GM12878 (cell line): ENCODE measurements around the gene AKAP13. TPM values are rescaled to one million over a fixed set of nuclear protein-coding genes. Genes with fewer than 3 reads are reported as not detected.

ENCODE experiments used
- ATAC-seq: fragments of 200-7000 bp; cut with Tn5 transposase; 3 replicates; pipeline ENCODE4 v1.9.1; 2020; ENCODE audit warnings: mild to moderate bottlenecking, moderate library complexity
- BruUV-seq: library from RNA; stranded (reverse); fragments of 400-500 nt; replicated peaks from 2 replicates; lab custom pipeline; 2021; lab: Mats Ljungman, UMichigan
- CTCF ChIA-PET: fragments of 300-600 bp; sonication (Branson Sonifier 250); formaldehyde crosslinking; extraction: SDS; loops from one replicate; lab custom pipeline; 2021; ENCODE audit warnings: inconsistent platforms; lab: Yijun Ruan, JAX
- POLR2A ChIA-PET: fragments of 350-600 bp; formaldehyde crosslinking; extraction: SDS; loops from one replicate; lab custom pipeline; 2021; ENCODE audit warnings: inconsistent platforms; lab: Charles Lee
- RAD21 ChIA-PET: fragments of 300-600 bp; sonication (Branson Sonifier 250); formaldehyde crosslinking; loops from one replicate; lab custom pipeline; 2023; ENCODE audit warnings: antibody characterized with exemption; ENCODE audit not compliant: unreplicated experiment; lab: Charles Lee
- SMC1A ChIA-PET: fragments of 300-600 bp; sonication (Branson Sonifier 250); formaldehyde crosslinking; loops from one replicate; lab custom pipeline; 2023; ENCODE audit not compliant: unreplicated experiment, uncharacterized antibody; lab: Charles Lee
- DNase-seq: peaks from one replicate; pipeline ENCODE4 v3.0.0-alpha.2; 2011; ENCODE audit warnings: low read depth, low spot score
- FAIRE-seq: peaks from 3 replicates; lab custom pipeline; 2011; peaks lifted over from hg19 to GRCh38; lab: Jason Lieb, UNC
- H2AFZ ChIP-seq: 2 replicates; pipeline ENCODE4 v1.6.0; 2011; ENCODE audit warnings: low read depth, low read length, control low read depth; ENCODE audit not compliant: control insufficient read depth
- H3K27ac ChIP-seq: 2 replicates; pipeline ENCODE4 v1.5.1; 2011; ENCODE audit warnings: control low read depth; ENCODE audit not compliant: control insufficient read depth, insufficient read depth
- H3K27me3 ChIP-seq, 2 experiments: replicated peaks in 1 of 2; 2 replicates each; pipeline versions ENCODE4 v1.6.0 to v1.6.1; 2011; ENCODE audit warnings: low read length in 1 of 2; ENCODE audit not compliant: control insufficient read depth in 2 of 2, insufficient read depth in 2 of 2
- H3K36me3 ChIP-seq, 2 experiments: 2 replicates each; pipeline ENCODE4 v1.5.1; 2011; ENCODE audit warnings: low read length in 1 of 2; ENCODE audit not compliant: control insufficient read depth in 2 of 2, insufficient read depth in 2 of 2
- H3K4me1 ChIP-seq: 2 replicates; pipeline ENCODE4 v1.6.1; 2011; ENCODE audit warnings: mild to moderate bottlenecking, low read length, moderate library complexity, mixed read lengths; ENCODE audit not compliant: control insufficient read depth, insufficient read depth
- H3K4me2 ChIP-seq: 2 replicates; pipeline ENCODE4 v1.6.0; 2011; ENCODE audit warnings: control low read depth; ENCODE audit not compliant: control insufficient read depth, insufficient read depth
- H3K4me3 ChIP-seq: fragments of 200-600 bp; sonication (generic); 2 replicates; pipeline ENCODE4 v1.5.1; 2016
- H3K79me2 ChIP-seq: 2 replicates; pipeline ENCODE4 v1.6.0; 2011; ENCODE audit warnings: low read length; ENCODE audit not compliant: control insufficient read depth, insufficient read depth
- H3K9ac ChIP-seq: 2 replicates; pipeline ENCODE4 v1.8.0; 2011; ENCODE audit warnings: low read length, control low read depth, mixed read lengths; ENCODE audit not compliant: control insufficient read depth, insufficient read depth
- H3K9me3 ChIP-seq: replicated peaks from 3 replicates; pipeline ENCODE4 v1.5.1; 2011; ENCODE audit warnings: mild to moderate bottlenecking, low read length; ENCODE audit not compliant: control insufficient read depth, insufficient read depth
- H4K20me1 ChIP-seq: 2 replicates; pipeline ENCODE4 v1.6.0; 2011; ENCODE audit not compliant: control insufficient read depth, insufficient read depth
- CREB1 ChIP-seq: IDR thresholded peaks from 2 replicates; pipeline ENCODE4 v1.6.1; 2012; ENCODE audit warnings: low read depth, mild to moderate bottlenecking, inconsistent platforms
- CREM ChIP-seq: IDR thresholded peaks from 2 replicates; pipeline ENCODE4 v1.6.1; 2014; ENCODE audit warnings: antibody characterized with exemption, low read depth
- DPF2 ChIP-seq: fragments of 450-650 bp; IDR thresholded peaks from 2 replicates; pipeline ENCODE4 v1.6.1; 2017; ENCODE audit warnings: mild to moderate bottlenecking
- EED ChIP-seq: sonication (generic); IDR thresholded peaks from 2 replicates; pipeline ENCODE4 v1.6.1; 2016; ENCODE audit warnings: antibody characterized with exemption, low read depth
- HCFC1 ChIP-seq: fragments of 150-350 bp; IDR thresholded peaks from 2 replicates; pipeline ENCODE4 v1.6.1; 2014; ENCODE audit warnings: low read length
- HDAC6 ChIP-seq: fragments of 200-600 bp; sonication (generic); IDR thresholded peaks from one replicate; pipeline ENCODE4 v1.8.0; 2017; ENCODE audit warnings: antibody characterized with exemption; ENCODE audit not compliant: unreplicated experiment
- MTA3 ChIP-seq: IDR thresholded peaks from 2 replicates; pipeline ENCODE4 v1.6.1; 2012; ENCODE audit warnings: low read length, inconsistent platforms, borderline replicate concordance
- MXI1 ChIP-seq: fragments of 150-350 bp; IDR thresholded peaks from 2 replicates; pipeline ENCODE4 v1.6.1; 2011; ENCODE audit warnings: low read depth, mild to moderate bottlenecking, inconsistent platforms, low read length, improper control_type of control experiment
- NR2F1 ChIP-seq: fragments of 450-650 bp; conservative IDR thresholded peaks from 2 replicates; pipeline ENCODE4 v1.6.1; 2017; ENCODE audit warnings: mild to moderate bottlenecking
- POLR2A ChIP-seq: IDR thresholded peaks from 2 replicates; pipeline ENCODE4 v1.6.1; 2011; ENCODE audit warnings: low read depth, mild to moderate bottlenecking, low read length
- RELA ChIP-seq: fragments of 450-650 bp; IDR thresholded peaks from 2 replicates; pipeline ENCODE4 v1.8.0; 2014; ENCODE audit warnings: borderline replicate concordance; ENCODE audit not compliant: partially characterized antibody
- RUNX3 ChIP-seq: IDR thresholded peaks from 2 replicates; pipeline ENCODE4 v1.6.1; 2012; ENCODE audit warnings: low read length, inconsistent platforms
- TARDBP ChIP-seq: IDR thresholded peaks from 2 replicates; pipeline ENCODE4 v1.6.1; 2016; ENCODE audit warnings: borderline replicate concordance
- YBX1 ChIP-seq: fragments of 450-650 bp; IDR thresholded peaks from 2 replicates; pipeline ENCODE4 v1.6.1; 2016; ENCODE audit warnings: antibody characterized with exemption
- YY1 ChIP-seq: IDR thresholded peaks from 2 replicates; pipeline ENCODE4 v1.6.1; 2011; ENCODE audit warnings: low read depth, mild to moderate bottlenecking, low read length
- WGBS: methylation state at CpG from one replicate; pipeline ENCODE4 v1.1.6; 2016; ENCODE audit warnings: low lambda C conversion rate; ENCODE audit not compliant: insufficient replicate concordance, insufficient coverage; ENCODE audit errors: missing lambda C conversion rate; 5-methylcytosine and 5-hydroxymethylcytosine counted together
- in situ Hi-C: fragments of 300-500 bp; cut with MboI; formaldehyde crosslinking; loops from 9 replicates; pipeline ENCODE4 v1.14.3; 2018; ENCODE audit warnings: mixed read lengths
- intact Hi-C: fragments of 100-400 bp; cut with micrococcal nuclease; formaldehyde crosslinking; loops from one replicate; pipeline ENCODE4 v1.14.2; 2022; ENCODE audit not compliant: unreplicated experiment
- polyA plus RNA-seq, 11 experiments: library from polyadenylated mRNA; depleted of rRNA in 4 of 11; unstranded in 6 of 11; stranded (reverse) in 5 of 11; fragments of >200 nt; fragmentation: Nextera tagmentation in 4 of 11; fragmentation: Illumina TruSeq in 1 of 11; extraction: Ambion mirVana in 4 of 11; extraction: Trizol in 1 of 11; gene quantifications; 1 replicate in 1 of 11; 2 replicates in 10 of 11; pipeline versions ENCODE4 v1.2.1 to v1.2.3, GENCODE V29; 2011 to 2016; ENCODE audit warnings: inconsistent platforms in 2 of 11, missing spikeins in 2 of 11, low read depth in 1 of 11
- total RNA-seq, 4 experiments: library from RNA; depleted of rRNA in 3 of 4; stranded (reverse); fragments of >200 nt in 3 of 4; fragmentation: Illumina TruSeq in 1 of 4; extraction: Trizol in 1 of 4; gene quantifications; 2 replicates each; pipeline versions ENCODE4 v1.2.1 to v1.2.3, GENCODE V29; 2013 to 2021

AKAP13 gene
- total and polyA plus RNA-seq, 10 of the 15 experiments (the other 5 are each of a cell fraction or from before 2014, with no cell fraction given): 14.4 to 74.9 (median 55.1) TPM

DNA sequence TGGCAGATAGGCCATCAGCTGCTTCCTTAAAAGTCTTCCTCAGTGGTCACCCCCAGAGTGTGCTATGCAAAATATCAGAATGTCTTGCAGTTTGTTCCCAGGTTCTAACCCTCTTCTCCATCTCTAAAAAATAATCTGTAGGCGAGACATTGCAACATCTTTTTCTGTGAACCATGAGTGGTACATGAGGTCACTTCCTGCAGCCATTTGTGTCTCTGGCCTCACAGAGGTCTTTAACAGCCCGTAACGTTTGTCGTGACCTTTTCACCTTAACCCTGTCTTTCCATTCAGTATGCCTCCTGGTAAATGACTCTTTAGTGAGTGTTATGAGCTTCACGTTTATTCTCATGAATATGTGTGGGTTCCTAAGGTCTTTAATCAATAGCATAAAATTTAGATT is 269.0 kb downstream of the AKAP13 start:
- Histone ChIP-seq H3K27ac (no peak overlapping the region), H3K4me2 (no peak overlapping the region), H3K4me3 (no peak overlapping the region), H3K9ac (no peak overlapping the region), H3K4me1 (peaks cover 8% of the 10 kb centered on the region), H3K36me3 (peaks cover 0 to 16% of the 10 kb centered on the region in 2 experiments; a peak in 3 of 4 replicates), H2AFZ (no peak overlapping the region), H4K20me1 (no peaks in the 10 kb centered on the region), H3K79me2 (no peaks in the 10 kb centered on the region), H3K27me3 (no peaks in the 10 kb centered on the region), H3K9me3 (no peaks in the 10 kb centered on the region)
- BruUV-seq: no TSS peak
- intact Hi-C loops (loop anchor here (5.0 kb wide), 1 partner anchor 43 kb away; no protein-coding TSS in a partner anchor), in situ Hi-C loops (no loop called here)
- TF ChIP-seq NR2F1: peak; percentile 59; the same call in 1 of the 2 replicates
- TF ChIP-seq DPF2: no peak
- TF ChIP-seq CREM: peak; percentile 79
- peak; percentile 12; the same call in 1 of the 2 replicates for TF ChIP-seq RUNX3
- peak; percentile 60; the same call in 1 of the 2 replicates for TF ChIP-seq YY1
- peak; percentile 64; the same call in 1 of the 2 replicates for TF ChIP-seq CREB1
- TF ChIP-seq MTA3: no peak
- ATAC-seq (peak; percentile 14; the same call in 1 of the 3 replicates), FAIRE-seq (no peak), DNase-seq (no peak)
- ChIA-PET CTCF (interaction anchor here (1.0 to 1.5 kb wide), 4 partner anchors 19 to 353 kb away, joined by 3 to 4 read pairs (median 4); no protein-coding TSS in a partner anchor), POLR2A (interaction anchor here (1.1 kb wide), 1 partner anchor 40 kb away, joined by 3 read pairs; no protein-coding TSS in a partner anchor), SMC1A (interaction anchor here (1.4 kb wide), 1 partner anchor 41 kb away, joined by 5 read pairs; no protein-coding TSS in a partner anchor), RAD21 (interaction anchor here (1.1 kb wide), 1 partner anchor 18 kb away, joined by 3 read pairs; no protein-coding TSS in a partner anchor)
- 11% methylated on average over 5 of the region's 5 CpGs for WGBS

DNA sequence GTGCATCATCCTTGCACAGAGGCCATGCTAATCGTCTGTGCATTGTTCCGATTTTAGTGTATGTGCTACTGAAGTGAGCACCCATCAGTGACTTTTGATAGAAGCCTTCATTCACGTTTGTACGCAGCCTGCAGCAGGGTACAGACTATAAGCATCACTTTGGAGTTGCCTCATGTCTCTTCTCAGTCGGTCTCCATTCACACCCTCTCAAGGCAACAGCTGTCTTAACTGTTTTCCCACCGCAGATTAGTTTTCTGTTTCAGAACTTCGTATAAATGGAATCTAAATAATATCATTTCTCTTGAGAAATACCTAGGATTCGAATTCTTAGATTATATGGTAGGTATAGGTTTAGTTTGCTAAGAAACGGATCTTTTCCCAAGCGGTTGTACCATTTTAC is 271.1 kb downstream of the AKAP13 start:
- TF ChIP-seq POLR2A (no peak), TARDBP (no peak), MXI1 (no peak), EED (no peak), HDAC6 (no peak), RELA (no peak), NR2F1 (no peak), HCFC1 (no peak), YBX1 (no peak)
- TF ChIP-seq, all 136 proteins: peak for 0
- Histone ChIP-seq H3K4me3 (no peak overlapping the region), H3K36me3 (peaks cover 4 to 9% of the 10 kb centered on the region in 2 experiments), H3K4me1 (peaks cover 4% of the 10 kb centered on the region; the same call in 1 of the 2 replicates), H3K79me2 (no peaks in the 10 kb centered on the region), H2AFZ (no peak overlapping the region), H3K9ac (no peak overlapping the region), H3K9me3 (no peaks in the 10 kb centered on the region), H4K20me1 (no peaks in the 10 kb centered on the region), H3K27me3 (no peaks in the 10 kb centered on the region), H3K4me2 (no peak overlapping the region), H3K27ac (no peak overlapping the region)
- DNase-seq: no peak
- in situ Hi-C loops (no loop called here), intact Hi-C loops (no loop called here)
- no TSS peak for BruUV-seq
- CTCF ChIA-PET: no interaction called here
- over 99% methylated on average over 10 of the region's 10 CpGs for WGBS
- POLR2A ChIA-PET: no interaction called here
- RAD21 ChIA-PET: no interaction called here
- ATAC-seq: no peak
- FAIRE-seq: no peak
- SMC1A ChIA-PET: interaction anchor here (1.2 to 1.4 kb wide), 2 partner anchors 66 to 352 kb away, joined by 3 to 5 read pairs; no protein-coding TSS in a partner anchor
